ENCODE measurements around the gene ADCY7.

GRCh38 chr16:50310308-50311133 lies 44.2 kb downstream of the ADCY7 start:
- no peak for TF ChIP-seq CTCF (IDR thresholded peaks at IDR 0.05; ENCODE audit: insufficient read depth, low read depth, low read length)
- TF ChIP-seq EZH2 (IDR thresholded peaks at IDR 0.05; ENCODE audit: insufficient read depth, low read length), result no peak
